ENCODE results near the gene SIRT4. TPM values are rescaled to one million over a fixed set of nuclear protein-coding genes. Genes with fewer than 3 reads are reported as not detected.

The SIRT4 gene
- total and polyA plus RNA-seq, 2 of the 13 experiments (the other 11 are each of a cell fraction or from before 2014, with no cell fraction given), result 3.4 to 5.8 TPM

DNA sequence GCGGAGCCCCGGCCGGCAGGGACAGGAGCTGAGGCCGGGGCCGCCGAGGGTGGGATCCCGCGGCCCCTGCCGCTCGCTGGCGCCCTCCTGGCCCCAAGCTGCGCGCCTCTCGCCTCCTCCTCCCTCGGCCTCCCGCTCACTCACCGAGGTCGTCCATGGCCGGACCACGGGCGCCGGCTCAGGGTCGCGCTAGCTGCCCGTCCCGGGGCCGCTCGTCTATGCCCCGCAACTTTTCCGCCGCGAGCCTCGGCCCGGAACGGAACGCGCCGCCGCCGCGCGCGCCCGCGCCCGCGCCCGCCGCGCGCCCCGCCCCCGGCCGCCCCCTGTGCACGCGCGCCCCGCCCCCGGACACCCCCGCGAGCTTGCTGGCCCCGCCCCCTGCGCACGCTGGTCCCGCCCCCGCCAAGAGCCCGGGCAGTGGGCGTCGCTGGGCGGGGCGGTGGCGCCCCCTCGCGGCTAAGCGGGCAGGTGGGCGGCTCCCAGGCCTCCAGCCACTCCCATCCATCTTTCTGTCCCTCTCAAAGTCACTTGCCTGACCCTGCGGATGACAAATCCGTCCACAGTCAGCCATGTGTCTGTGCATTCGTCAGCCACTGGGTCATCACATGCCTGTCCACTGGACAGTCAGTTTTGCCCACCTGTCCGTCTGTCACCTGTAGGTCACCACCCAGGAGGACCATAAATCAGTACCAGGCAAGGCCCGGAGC is 36.5 kb upstream of the SIRT4 start, which contains the start of gene PXN (continued):
- TF ChIP-seq, protein P1, sequence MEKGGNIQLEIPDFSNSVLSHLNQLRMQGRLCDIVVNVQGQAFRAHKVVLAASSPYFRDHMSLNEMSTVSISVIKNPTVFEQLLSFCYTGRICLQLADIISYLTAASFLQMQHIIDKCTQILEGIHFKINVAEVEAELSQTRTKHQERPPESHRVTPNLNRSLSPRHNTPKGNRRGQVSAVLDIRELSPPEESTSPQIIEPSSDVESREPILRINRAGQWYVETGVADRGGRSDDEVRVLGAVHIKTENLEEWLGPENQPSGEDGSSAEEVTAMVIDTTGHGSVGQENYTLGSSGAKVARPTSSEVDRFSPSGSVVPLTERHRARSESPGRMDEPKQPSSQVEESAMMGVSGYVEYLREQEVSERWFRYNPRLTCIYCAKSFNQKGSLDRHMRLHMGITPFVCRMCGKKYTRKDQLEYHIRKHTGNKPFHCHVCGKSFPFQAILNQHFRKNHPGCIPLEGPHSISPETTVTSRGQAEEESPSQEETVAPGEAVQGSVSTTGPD (CRISPR knock-in tag; IDR thresholded peaks at IDR 0.05), result no peak
- TF ChIP-seq ARNTL (CRISPR knock-in tag; IDR thresholded peaks at IDR 0.05) (peak; percentile 51; the same call in 1 of the 2 replicates), CBX2 (IDR thresholded peaks at IDR 0.05; ENCODE audit: low read depth, low read length) (no peak), CBX2 (CRISPR knock-in tag; IDR thresholded peaks at IDR 0.05; ENCODE audit: low read depth) (no peak), FIP1L1 (IDR thresholded peaks at IDR 0.05; ENCODE audit: borderline replicate concordance, insufficient read depth, low read depth, low read length) (no peak), SP1 (IDR thresholded peaks at IDR 0.05) (no peak), SP1 (CRISPR knock-in tag; IDR thresholded peaks at IDR 0.05) (peak; percentile 84), FLYWCH1 (CRISPR knock-in tag; IDR thresholded peaks at IDR 0.05) (no peak), ZNF282 (IDR thresholded peaks at IDR 0.05; ENCODE audit: partially characterized antibody) (no peak), NFIB (CRISPR knock-in tag; IDR thresholded peaks at IDR 0.05; ENCODE audit: borderline replicate concordance) (no peak), ZNF839 (CRISPR knock-in tag; IDR thresholded peaks at IDR 0.05; ENCODE audit: borderline replicate concordance) (no peak), SP2 (CRISPR knock-in tag; IDR thresholded peaks at IDR 0.05) (no peak), ZNF703 (CRISPR knock-in tag; IDR thresholded peaks at IDR 0.05; ENCODE audit: borderline replicate concordance) (no peak), ZNF20 (CRISPR knock-in tag; IDR thresholded peaks at IDR 0.05) (no peak), ZNF256 (CRISPR knock-in tag; conservative IDR thresholded peaks at IDR 0.05) (no peak), ZNF180 (CRISPR knock-in tag; IDR thresholded peaks at IDR 0.05; ENCODE audit: borderline replicate concordance, low read depth) (no peak), FOSL1 (CRISPR knock-in tag; IDR thresholded peaks at IDR 0.05; ENCODE audit: borderline replicate concordance) (no peak), ZC3H13 (CRISPR knock-in tag; IDR thresholded peaks at IDR 0.05) (no peak), IKZF1 (IDR thresholded peaks at IDR 0.05) (no peak)
- TF ChIP-seq, protein P2, sequence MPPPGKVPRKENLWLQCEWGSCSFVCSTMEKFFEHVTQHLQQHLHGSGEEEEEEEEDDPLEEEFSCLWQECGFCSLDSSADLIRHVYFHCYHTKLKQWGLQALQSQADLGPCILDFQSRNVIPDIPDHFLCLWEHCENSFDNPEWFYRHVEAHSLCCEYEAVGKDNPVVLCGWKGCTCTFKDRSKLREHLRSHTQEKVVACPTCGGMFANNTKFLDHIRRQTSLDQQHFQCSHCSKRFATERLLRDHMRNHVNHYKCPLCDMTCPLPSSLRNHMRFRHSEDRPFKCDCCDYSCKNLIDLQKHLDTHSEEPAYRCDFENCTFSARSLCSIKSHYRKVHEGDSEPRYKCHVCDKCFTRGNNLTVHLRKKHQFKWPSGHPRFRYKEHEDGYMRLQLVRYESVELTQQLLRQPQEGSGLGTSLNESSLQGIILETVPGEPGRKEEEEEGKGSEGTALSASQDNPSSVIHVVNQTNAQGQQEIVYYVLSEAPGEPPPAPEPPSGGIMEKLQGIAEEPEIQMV (CRISPR knock-in tag; IDR thresholded peaks at IDR 0.05; ENCODE audit: low read depth), result 0 out of 2 replicates have a peak, but pooled peaks have one; percentile 27
- TF ChIP-seq, protein P3, sequence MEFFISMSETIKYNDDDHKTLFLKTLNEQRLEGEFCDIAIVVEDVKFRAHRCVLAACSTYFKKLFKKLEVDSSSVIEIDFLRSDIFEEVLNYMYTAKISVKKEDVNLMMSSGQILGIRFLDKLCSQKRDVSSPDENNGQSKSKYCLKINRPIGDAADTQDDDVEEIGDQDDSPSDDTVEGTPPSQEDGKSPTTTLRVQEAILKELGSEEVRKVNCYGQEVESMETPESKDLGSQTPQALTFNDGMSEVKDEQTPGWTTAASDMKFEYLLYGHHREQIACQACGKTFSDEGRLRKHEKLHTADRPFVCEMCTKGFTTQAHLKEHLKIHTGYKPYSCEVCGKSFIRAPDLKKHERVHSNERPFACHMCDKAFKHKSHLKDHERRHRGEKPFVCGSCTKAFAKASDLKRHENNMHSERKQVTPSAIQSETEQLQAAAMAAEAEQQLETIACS (CRISPR knock-in tag; IDR thresholded peaks at IDR 0.05), result peak; percentile 91
- TF ChIP-seq, protein P4, sequence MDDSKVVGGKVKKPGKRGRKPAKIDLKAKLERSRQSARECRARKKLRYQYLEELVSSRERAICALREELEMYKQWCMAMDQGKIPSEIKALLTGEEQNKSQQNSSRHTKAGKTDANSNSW (CRISPR knock-in tag; IDR thresholded peaks at IDR 0.05; ENCODE audit: borderline replicate concordance), result no peak
- TF ChIP-seq, protein P5, sequence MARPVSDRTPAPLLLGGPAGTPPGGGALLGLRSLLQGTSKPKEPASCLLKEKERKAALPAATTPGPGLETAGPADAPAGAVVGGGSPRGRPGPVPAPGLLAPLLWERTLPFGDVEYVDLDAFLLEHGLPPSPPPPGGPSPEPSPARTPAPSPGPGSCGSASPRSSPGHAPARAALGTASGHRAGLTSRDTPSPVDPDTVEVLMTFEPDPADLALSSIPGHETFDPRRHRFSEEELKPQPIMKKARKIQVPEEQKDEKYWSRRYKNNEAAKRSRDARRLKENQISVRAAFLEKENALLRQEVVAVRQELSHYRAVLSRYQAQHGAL (CRISPR knock-in tag; IDR thresholded peaks at IDR 0.05; ENCODE audit: not compliant biosample characterization), result no peak
- TF ChIP-seq, protein P6, sequence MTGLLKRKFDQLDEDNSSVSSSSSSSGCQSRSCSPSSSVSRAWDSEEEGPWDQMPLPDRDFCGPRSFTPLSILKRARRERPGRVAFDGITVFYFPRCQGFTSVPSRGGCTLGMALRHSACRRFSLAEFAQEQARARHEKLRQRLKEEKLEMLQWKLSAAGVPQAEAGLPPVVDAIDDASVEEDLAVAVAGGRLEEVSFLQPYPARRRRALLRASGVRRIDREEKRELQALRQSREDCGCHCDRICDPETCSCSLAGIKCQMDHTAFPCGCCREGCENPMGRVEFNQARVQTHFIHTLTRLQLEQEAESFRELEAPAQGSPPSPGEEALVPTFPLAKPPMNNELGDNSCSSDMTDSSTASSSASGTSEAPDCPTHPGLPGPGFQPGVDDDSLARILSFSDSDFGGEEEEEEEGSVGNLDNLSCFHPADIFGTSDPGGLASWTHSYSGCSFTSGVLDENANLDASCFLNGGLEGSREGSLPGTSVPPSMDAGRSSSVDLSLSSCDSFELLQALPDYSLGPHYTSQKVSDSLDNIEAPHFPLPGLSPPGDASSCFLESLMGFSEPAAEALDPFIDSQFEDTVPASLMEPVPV (CRISPR knock-in tag; IDR thresholded peaks at IDR 0.05), result no peak

Data from HepG2 (cell line).